NT2/D1 (cell line): ENCODE measurements around the gene SH3BP2.

Experiments
- DNase-seq: peaks from one replicate; pipeline ENCODE4 v3.0.0-alpha.2; 2011; ENCODE audit warnings: low read depth, low spot score
- H3K27me3 ChIP-seq: 2 replicates; pipeline ENCODE4 v1.6.0; 2011; ENCODE audit warnings: mild to moderate bottlenecking; ENCODE audit not compliant: insufficient read length, insufficient read depth
- H3K36me3 ChIP-seq: 2 replicates; pipeline ENCODE4 v1.6.1; 2011; ENCODE audit warnings: mild to moderate bottlenecking, low read length, mixed read lengths; ENCODE audit not compliant: insufficient read depth, insufficient read length
- H3K4me1 ChIP-seq: 2 replicates; pipeline ENCODE4 v1.5.1; 2011; ENCODE audit not compliant: insufficient read depth, insufficient read length
- H3K4me3 ChIP-seq: 2 replicates; pipeline ENCODE4 v1.5.1; 2011; ENCODE audit warnings: low read depth; ENCODE audit not compliant: insufficient read length
- H3K9ac ChIP-seq: 2 replicates; pipeline ENCODE4 v1.6.0; 2011; ENCODE audit warnings: low read depth; ENCODE audit not compliant: insufficient read length
- H3K9me3 ChIP-seq: 2 replicates; pipeline ENCODE4 v1.5.1; 2011; ENCODE audit warnings: mild to moderate bottlenecking, low read length; ENCODE audit not compliant: insufficient read depth
- SUZ12 ChIP-seq: IDR thresholded peaks from 2 replicates; pipeline ENCODE4 v1.6.1; 2011; ENCODE audit not compliant: insufficient read length, insufficient read depth; ENCODE audit errors: extremely low read depth
- YY1 ChIP-seq: IDR thresholded peaks from 2 replicates; pipeline ENCODE4 v1.6.1; 2011; ENCODE audit not compliant: insufficient read length, insufficient read depth
- ZNF274 ChIP-seq: IDR thresholded peaks from 2 replicates; pipeline ENCODE4 v1.6.1; 2011; ENCODE audit warnings: mild to moderate bottlenecking, low read depth, low read length

The SH3BP2 gene

DNA sequence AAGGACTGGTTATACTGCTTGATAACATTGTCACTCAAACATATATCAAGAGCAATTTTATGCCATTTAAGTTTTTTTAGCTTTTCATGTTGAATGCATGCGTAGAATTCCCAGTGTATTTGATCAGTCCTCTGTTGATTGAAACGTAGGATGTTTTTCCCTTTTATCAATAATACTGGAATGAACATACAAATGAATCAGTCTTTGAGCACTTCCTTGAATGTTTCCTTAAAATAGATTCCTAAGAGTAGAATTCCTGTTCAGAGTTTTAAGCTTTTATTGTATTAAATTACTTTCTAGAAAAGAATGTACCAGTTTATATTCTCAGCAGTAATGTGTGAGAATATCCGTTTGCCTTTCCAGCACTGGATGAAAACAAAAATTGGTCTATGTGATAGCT lies 88.5 kb downstream of the SH3BP2 start:
- H3K9ac ChIP-seq = no peak overlapping the region
- no peaks in the 10 kb centered on the region for H3K27me3 ChIP-seq
- no peak for TF ChIP-seq ZNF274
- no peak for TF ChIP-seq YY1
- no peak for TF ChIP-seq SUZ12
- no peaks in the 10 kb centered on the region for H3K9me3 ChIP-seq
- no peak for DNase-seq
- no peak overlapping the region for H3K4me3 ChIP-seq
- H3K4me1 ChIP-seq = no peaks in the 10 kb centered on the region
- peaks cover 65% of the 10 kb centered on the region for H3K36me3 ChIP-seq

DNA sequence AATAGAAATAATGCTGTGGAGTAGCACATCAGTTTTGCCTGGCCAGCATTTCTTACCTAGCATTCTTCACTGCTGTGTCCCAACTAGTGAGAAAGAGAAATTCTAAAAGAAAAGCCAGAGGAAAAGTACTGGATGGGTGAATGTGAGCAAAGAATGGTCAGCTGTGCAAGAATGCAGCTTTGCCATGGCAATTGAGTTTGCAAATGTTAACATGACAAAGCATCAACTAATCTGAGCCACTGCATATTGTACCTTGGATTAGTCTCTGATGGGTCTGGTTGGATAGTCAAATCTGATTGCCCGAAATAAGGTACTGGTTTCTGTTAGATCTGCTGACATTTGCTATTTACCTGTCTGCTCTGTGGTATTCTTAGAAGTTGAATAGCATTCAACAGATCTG lies 89.5 kb downstream of the SH3BP2 start:
- no peak for TF ChIP-seq ZNF274
- TF ChIP-seq SUZ12 = no peak
- H3K9ac ChIP-seq = no peak overlapping the region
- H3K27me3 ChIP-seq = no peaks in the 10 kb centered on the region
- no peaks in the 10 kb centered on the region for H3K9me3 ChIP-seq
- H3K36me3 ChIP-seq = peaks cover 69% of the 10 kb centered on the region
- H3K4me3 ChIP-seq = no peak overlapping the region
- DNase-seq = peak; percentile 43
- no peaks in the 10 kb centered on the region for H3K4me1 ChIP-seq

DNA sequence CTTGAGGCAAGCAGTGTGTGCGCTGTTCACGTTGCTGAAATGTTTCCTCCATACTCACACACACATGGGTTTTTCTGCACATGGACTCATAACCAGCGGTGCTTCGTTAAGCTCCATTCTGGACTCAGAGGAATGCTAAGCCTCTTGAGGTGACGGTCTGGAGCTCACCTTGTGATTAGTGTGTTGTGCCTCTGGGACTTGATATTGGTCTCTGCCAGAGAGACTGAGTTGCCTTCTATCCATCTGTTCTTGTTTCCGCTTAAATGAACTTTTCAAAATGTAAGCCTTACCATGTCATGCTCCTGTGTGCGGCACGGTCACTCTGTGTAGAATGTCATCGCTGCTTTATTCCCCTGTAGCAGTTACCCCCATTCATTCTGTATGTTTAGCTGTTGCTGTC lies 93.3 kb downstream of the SH3BP2 start:
- TF ChIP-seq ZNF274 (no peak), SUZ12 (no peak), YY1 (no peak)
- Histone ChIP-seq H3K9me3 (no peaks in the 10 kb centered on the region), H3K36me3 (peaks cover 48% of the 10 kb centered on the region), H3K27me3 (no peaks in the 10 kb centered on the region), H3K9ac (no peak overlapping the region), H3K4me3 (no peak overlapping the region), H3K4me1 (no peaks in the 10 kb centered on the region)
- DNase-seq = no peak

DNA sequence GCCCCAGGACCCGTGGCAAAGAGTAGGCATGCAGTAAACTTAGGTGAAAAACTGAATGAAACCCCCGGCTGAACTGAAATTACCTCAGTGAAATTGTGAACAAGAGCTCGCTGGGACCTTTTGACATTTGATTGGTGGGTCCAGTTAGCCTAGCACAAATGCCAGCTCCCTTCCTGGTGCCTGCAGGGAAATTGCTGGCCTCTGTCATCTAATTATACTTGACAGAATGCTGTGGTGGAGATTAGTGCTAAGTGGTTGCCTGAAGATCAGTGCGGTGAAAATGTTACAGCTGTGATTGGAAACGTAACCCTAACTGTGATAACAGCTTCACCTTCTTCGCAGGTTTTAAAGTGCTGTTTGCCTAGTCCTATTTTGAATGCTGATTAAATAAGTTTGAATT lies 93.7 kb downstream of the SH3BP2 start:
- Histone ChIP-seq H3K36me3 (peaks cover 47% of the 10 kb centered on the region), H3K4me1 (no peaks in the 10 kb centered on the region), H3K27me3 (no peaks in the 10 kb centered on the region), H3K4me3 (no peak overlapping the region), H3K9me3 (no peaks in the 10 kb centered on the region), H3K9ac (no peak overlapping the region)
- DNase-seq = no peak
- no peak for TF ChIP-seq YY1
- no peak for TF ChIP-seq SUZ12
- no peak for TF ChIP-seq ZNF274

DNA sequence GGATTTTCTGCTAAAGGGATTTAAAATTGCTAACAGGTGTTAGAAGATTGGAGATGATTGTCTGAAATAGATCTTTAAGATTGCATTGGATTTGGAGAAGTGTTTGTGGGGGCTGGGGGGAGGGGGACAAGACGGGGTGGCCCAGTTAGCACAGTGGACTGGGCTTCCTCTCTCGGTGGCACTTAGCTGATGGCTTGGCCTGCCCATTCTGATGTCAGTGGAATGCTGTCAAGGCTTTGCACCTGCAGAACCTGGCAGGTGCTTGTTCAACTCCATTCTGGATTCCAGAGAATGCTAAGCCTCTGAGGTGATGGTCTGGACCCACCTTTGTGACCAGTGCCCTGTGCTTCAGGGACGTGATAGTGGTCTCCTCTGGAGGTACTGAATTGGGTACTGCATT lies 94.5 kb downstream of the SH3BP2 start:
- Histone ChIP-seq H3K27me3 (no peaks in the 10 kb centered on the region), H3K9ac (no peak overlapping the region), H3K9me3 (no peaks in the 10 kb centered on the region), H3K4me3 (no peak overlapping the region), H3K36me3 (peaks cover 40% of the 10 kb centered on the region), H3K4me1 (no peaks in the 10 kb centered on the region)
- no peak for DNase-seq
- TF ChIP-seq SUZ12 (no peak), YY1 (no peak), ZNF274 (no peak)

DNA sequence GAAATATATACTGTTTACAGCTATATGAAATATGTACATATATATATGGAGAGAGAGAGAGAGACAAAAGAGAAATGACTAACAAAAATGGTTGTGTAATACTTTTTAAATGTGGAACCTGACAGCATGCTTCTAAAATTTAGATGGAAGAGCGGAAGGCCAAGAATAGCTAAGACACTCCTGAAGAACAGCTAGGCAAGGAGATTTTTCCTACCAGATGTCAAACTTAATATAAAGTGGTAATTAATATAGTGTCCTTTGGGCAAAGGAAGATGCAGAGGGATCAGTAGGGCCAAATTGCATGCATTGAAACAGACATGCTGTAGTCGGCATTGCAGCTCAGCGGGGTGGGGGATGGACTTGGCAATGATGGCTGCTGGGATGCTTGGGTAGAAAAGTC lies 96.0 kb downstream of the SH3BP2 start:
- Histone ChIP-seq H3K9me3 (no peaks in the 10 kb centered on the region), H3K9ac (no peak overlapping the region), H3K4me1 (no peaks in the 10 kb centered on the region), H3K27me3 (no peaks in the 10 kb centered on the region), H3K36me3 (peaks cover 48% of the 10 kb centered on the region), H3K4me3 (no peak overlapping the region)
- TF ChIP-seq YY1 (no peak), SUZ12 (no peak), ZNF274 (no peak)
- DNase-seq = no peak
